ENCODE measurements around the gene RAB6A. TPM values are rescaled to one million over a fixed set of nuclear protein-coding genes. Genes with fewer than 3 reads are reported as not detected.

Gene RAB6A
- total RNA-seq, 1 donor = 145 TPM

GRCh38 chr11:73651661-73652045, 109.2 kb downstream of the RAB6A start:
- Histone ChIP-seq H2AFZ (ENCODE audit: low read length) (no peak overlapping the region), H3K4me1 (ENCODE audit: insufficient read depth, low read length) (no peaks in the 10 kb centered on the region), H4K20me1 (ENCODE audit: insufficient read depth, low read length) (no peaks in the 10 kb centered on the region), H3K9me3 (ENCODE audit: low read depth, low read length) (no peaks in the 10 kb centered on the region), H3K27me3 (ENCODE audit: insufficient read depth, low read length) (peaks cover 7% of the 10 kb centered on the region), H3K4me2 (ENCODE audit: insufficient read depth, low read length) (no peak overlapping the region), H3K27ac (ENCODE audit: low read depth, low read length) (no peak overlapping the region), H3K36me3 (ENCODE audit: insufficient read depth, low read length) (no peaks in the 10 kb centered on the region), H3K79me2 (ENCODE audit: insufficient read depth, low read length) (no peaks in the 10 kb centered on the region), H3K4me3 (ENCODE audit: insufficient read depth, low read length) (no peak overlapping the region)
- no peak for DNase-seq (ENCODE audit: insufficient read length, low spot score, missing footprints)
- no peak for TF ChIP-seq CTCF (IDR thresholded peaks at IDR 0.05; ENCODE audit: extremely low read depth, low read depth, low read length)

DNA sequence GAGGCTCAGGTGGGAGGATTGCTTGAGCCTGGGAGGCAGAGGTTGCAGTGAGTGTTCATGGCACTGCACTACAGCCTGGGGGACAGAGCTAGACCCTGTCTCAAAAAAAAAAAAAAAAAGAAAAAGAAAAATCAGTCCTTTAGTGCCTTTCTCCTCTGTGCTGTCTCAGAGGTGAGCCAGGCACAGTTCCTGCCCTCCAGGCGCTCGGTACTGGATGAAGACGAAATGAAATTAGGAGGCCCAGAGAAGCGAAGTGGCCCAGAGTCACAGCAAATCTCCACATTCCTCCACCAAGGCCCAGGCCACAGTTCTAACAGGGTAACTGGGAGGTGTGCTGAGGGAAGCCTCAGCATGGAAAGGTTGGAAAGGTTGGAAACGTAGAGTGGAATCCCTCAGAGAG, 109.6 kb downstream of the RAB6A start:
- H3K27me3 ChIP-seq (ENCODE audit: insufficient read depth, low read length) = peaks cover 7% of the 10 kb centered on the region
- no peak overlapping the region for H3K27ac ChIP-seq (ENCODE audit: low read depth, low read length)
- no peaks in the 10 kb centered on the region for H3K9me3 ChIP-seq (ENCODE audit: low read depth, low read length)
- H2AFZ ChIP-seq (ENCODE audit: low read length) = no peak overlapping the region
- no peaks in the 10 kb centered on the region for H3K79me2 ChIP-seq (ENCODE audit: insufficient read depth, low read length)
- no peak for DNase-seq (ENCODE audit: insufficient read length, low spot score, missing footprints)
- no peaks in the 10 kb centered on the region for H3K4me1 ChIP-seq (ENCODE audit: insufficient read depth, low read length)
- no peaks in the 10 kb centered on the region for H4K20me1 ChIP-seq (ENCODE audit: insufficient read depth, low read length)
- no peak overlapping the region for H3K4me2 ChIP-seq (ENCODE audit: insufficient read depth, low read length)
- no peak for TF ChIP-seq CTCF (IDR thresholded peaks at IDR 0.05; ENCODE audit: extremely low read depth, low read depth, low read length)
- H3K36me3 ChIP-seq (ENCODE audit: insufficient read depth, low read length) = no peaks in the 10 kb centered on the region
- no peak overlapping the region for H3K4me3 ChIP-seq (ENCODE audit: insufficient read depth, low read length)

DNA sequence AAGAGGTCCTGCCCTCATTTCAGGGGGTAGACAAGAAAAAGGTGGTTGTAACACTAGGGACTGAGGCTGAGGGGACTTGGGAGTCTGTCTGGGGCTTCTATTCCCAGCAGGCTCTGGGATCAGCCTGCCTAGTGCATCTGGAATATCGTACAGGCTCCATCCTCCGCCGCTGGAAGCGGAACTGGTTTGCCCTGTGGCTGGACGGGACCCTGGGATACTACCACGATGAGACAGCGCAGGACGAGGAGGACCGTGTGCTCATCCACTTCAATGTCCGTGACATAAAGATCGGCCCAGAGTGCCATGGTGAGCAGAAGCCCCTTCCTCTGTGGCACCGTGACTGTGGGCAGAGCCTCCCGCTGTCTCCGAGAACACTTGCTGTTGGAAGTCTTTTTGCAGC, 110.5 kb downstream of the RAB6A start:
- Histone ChIP-seq H3K9me3 (ENCODE audit: low read depth, low read length) (no peaks in the 10 kb centered on the region), H3K36me3 (ENCODE audit: insufficient read depth, low read length) (no peaks in the 10 kb centered on the region), H3K4me1 (ENCODE audit: insufficient read depth, low read length) (no peaks in the 10 kb centered on the region), H3K79me2 (ENCODE audit: insufficient read depth, low read length) (no peaks in the 10 kb centered on the region), H4K20me1 (ENCODE audit: insufficient read depth, low read length) (no peaks in the 10 kb centered on the region), H3K27me3 (ENCODE audit: insufficient read depth, low read length) (peaks cover 9% of the 10 kb centered on the region), H3K4me2 (ENCODE audit: insufficient read depth, low read length) (no peak overlapping the region), H2AFZ (ENCODE audit: low read length) (no peak overlapping the region), H3K27ac (ENCODE audit: low read depth, low read length) (no peak overlapping the region), H3K4me3 (ENCODE audit: insufficient read depth, low read length) (no peak overlapping the region)
- peak; percentile 65 for DNase-seq (ENCODE audit: insufficient read length, low spot score, missing footprints)
- no peak for TF ChIP-seq CTCF (IDR thresholded peaks at IDR 0.05; ENCODE audit: extremely low read depth, low read depth, low read length)

DNA sequence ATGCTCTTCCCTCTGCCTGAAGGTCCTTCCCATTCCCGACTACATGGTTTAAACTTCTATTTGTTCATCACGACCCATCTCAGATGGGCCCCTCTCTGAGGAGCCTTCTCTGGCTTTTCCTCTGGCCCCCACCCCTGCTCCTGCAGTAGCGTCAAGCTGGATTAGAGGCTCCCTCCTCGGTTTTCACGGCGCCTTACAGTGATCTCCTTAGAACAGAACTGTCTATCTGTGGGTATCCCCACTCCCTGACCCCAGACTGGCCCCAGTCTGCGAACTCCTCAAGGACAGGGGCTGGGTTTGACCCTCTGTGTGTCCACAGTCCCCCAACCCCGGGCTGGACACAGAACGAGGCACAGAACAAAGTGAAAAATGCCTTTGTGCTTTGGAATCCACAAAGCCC, 111.7 kb downstream of the RAB6A start:
- Histone ChIP-seq H3K36me3 (ENCODE audit: insufficient read depth, low read length) (no peaks in the 10 kb centered on the region), H3K79me2 (ENCODE audit: insufficient read depth, low read length) (no peaks in the 10 kb centered on the region), H3K4me3 (ENCODE audit: insufficient read depth, low read length) (no peak overlapping the region), H3K27me3 (ENCODE audit: insufficient read depth, low read length) (peaks cover 9% of the 10 kb centered on the region), H3K9me3 (ENCODE audit: low read depth, low read length) (no peaks in the 10 kb centered on the region), H3K4me2 (ENCODE audit: insufficient read depth, low read length) (no peak overlapping the region), H3K27ac (ENCODE audit: low read depth, low read length) (no peak overlapping the region), H3K4me1 (ENCODE audit: insufficient read depth, low read length) (no peaks in the 10 kb centered on the region), H2AFZ (ENCODE audit: low read length) (no peak overlapping the region), H4K20me1 (ENCODE audit: insufficient read depth, low read length) (no peaks in the 10 kb centered on the region)
- no peak for TF ChIP-seq CTCF (IDR thresholded peaks at IDR 0.05; ENCODE audit: extremely low read depth, low read depth, low read length)
- no peak for DNase-seq (ENCODE audit: insufficient read length, low spot score, missing footprints)
